ENCODE data around the gene ARHGEF11. TPM values are rescaled to one million over a fixed set of nuclear protein-coding genes. Genes with fewer than 3 reads are reported as not detected.

The ARHGEF11 gene
- total RNA-seq, 1 donor from 2014 or later: 29.1 TPM

DNA sequence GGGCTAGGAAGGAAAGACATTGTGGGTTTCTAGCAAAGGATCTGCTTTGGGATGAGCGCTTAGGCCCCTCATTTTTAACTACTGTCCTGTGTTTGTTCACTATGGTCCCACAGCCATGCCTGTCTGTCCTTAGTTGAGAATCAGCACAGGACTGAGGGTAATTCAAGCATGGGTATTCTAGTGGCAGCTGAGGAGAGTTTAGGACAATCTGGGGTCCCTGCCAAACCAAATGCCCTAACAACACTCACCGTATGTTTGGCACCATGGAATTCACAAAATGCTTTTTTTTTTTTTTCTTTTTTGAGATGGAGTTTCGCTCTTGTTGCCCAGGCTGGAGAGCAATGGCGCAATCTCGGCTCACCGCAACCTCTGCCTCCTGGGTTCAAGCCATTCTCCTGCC is 10.4 kb downstream of the ARHGEF11 start:
- Histone ChIP-seq H3K4me3 (no peak overlapping the region), H3K36me3 (peaks cover 7% of the 10 kb centered on the region), H3K27ac (replicated peaks) (no peak overlapping the region), H3K4me1 (peaks cover 51% of the 10 kb centered on the region), H3K9me3 (replicated peaks) (no peaks in the 10 kb centered on the region), H3K27me3 (ENCODE audit: low read depth) (no peaks in the 10 kb centered on the region)
- TF ChIP-seq, protein P1, sequence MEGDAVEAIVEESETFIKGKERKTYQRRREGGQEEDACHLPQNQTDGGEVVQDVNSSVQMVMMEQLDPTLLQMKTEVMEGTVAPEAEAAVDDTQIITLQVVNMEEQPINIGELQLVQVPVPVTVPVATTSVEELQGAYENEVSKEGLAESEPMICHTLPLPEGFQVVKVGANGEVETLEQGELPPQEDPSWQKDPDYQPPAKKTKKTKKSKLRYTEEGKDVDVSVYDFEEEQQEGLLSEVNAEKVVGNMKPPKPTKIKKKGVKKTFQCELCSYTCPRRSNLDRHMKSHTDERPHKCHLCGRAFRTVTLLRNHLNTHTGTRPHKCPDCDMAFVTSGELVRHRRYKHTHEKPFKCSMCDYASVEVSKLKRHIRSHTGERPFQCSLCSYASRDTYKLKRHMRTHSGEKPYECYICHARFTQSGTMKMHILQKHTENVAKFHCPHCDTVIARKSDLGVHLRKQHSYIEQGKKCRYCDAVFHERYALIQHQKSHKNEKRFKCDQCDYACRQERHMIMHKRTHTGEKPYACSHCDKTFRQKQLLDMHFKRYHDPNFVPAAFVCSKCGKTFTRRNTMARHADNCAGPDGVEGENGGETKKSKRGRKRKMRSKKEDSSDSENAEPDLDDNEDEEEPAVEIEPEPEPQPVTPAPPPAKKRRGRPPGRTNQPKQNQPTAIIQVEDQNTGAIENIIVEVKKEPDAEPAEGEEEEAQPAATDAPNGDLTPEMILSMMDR (IDR thresholded peaks at IDR 0.05; ENCODE audit: borderline replicate concordance): no peak
- intact Hi-C loops (cut with micrococcal nuclease): no loop called here
- DNase-seq: no peak

DNA sequence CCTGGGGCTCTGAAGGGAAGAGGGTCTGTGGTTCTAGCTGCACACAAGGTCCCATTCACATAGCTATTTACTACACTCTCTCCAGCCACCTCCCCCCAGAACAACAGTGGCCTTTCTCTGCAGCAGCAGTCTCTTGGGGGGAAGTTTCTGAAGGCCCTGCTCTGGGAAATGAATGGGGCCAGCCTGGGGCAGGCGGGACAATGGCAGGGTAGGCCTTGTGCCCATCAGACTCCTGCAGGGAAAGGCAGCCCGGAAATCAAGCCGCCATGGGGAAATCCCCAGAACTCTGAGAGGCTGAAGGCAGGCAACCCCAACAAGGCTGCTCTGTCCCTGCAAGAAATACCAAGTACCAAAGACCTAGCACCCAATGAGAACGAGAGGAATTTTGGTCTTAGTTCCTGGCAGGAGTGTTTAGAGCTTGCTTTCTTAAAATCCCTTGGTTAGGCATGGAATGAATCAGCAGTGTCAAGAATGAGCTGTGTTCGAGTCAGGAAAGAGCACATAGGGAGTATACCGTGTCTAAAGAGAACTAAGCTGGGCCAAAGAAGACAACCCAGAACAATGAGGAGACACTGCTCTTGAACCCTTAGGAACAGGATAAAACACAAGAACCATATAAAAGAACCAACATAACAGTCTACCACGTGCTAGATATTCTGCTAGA is 11.3 kb downstream of the ARHGEF11 start:
- Histone ChIP-seq H3K27me3 (ENCODE audit: low read depth) (no peaks in the 10 kb centered on the region), H3K9me3 (replicated peaks) (no peaks in the 10 kb centered on the region), H3K27ac (replicated peaks) (no peak overlapping the region), H3K4me1 (peaks cover 46% of the 10 kb centered on the region), H3K4me3 (no peak overlapping the region), H3K36me3 (peaks cover 7% of the 10 kb centered on the region)
- TF ChIP-seq, protein P1 (IDR thresholded peaks at IDR 0.05; ENCODE audit: borderline replicate concordance): no peak
- DNase-seq: no peak
- intact Hi-C loops (cut with micrococcal nuclease): no loop called here

DNA sequence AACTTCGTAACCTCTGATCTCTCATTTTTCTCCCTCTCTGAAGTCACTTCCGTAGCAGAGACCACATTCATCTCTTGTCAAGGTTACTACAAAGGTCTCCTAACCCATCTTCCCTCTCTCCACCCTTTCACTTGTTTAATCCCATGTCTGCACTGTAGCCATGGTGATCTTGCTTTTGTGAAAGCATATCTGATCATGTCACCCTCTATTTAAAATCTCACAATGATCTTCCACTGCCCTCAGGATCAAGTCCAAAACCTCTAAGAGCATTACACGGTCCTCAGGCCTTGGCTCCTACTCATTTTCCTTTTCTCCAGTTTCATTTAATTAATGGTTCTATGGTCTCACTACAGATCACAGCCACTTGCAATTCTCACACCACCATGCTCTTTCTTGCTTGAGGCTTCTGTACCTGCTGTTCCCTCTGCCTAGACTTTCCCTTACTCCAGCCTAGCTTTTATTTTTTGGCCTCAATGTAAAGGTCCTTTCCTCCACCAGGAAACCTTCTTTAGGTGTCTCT is 12.1 kb downstream of the ARHGEF11 start:
- Histone ChIP-seq H3K27ac (replicated peaks) (no peak overlapping the region), H3K9me3 (replicated peaks) (no peaks in the 10 kb centered on the region), H3K27me3 (ENCODE audit: low read depth) (no peaks in the 10 kb centered on the region), H3K36me3 (peaks cover 7% of the 10 kb centered on the region), H3K4me1 (peaks cover 42% of the 10 kb centered on the region), H3K4me3 (no peak overlapping the region)
- intact Hi-C loops (cut with micrococcal nuclease): no loop called here
- TF ChIP-seq, protein P1 (IDR thresholded peaks at IDR 0.05; ENCODE audit: borderline replicate concordance): no peak
- no peak for DNase-seq

DNA sequence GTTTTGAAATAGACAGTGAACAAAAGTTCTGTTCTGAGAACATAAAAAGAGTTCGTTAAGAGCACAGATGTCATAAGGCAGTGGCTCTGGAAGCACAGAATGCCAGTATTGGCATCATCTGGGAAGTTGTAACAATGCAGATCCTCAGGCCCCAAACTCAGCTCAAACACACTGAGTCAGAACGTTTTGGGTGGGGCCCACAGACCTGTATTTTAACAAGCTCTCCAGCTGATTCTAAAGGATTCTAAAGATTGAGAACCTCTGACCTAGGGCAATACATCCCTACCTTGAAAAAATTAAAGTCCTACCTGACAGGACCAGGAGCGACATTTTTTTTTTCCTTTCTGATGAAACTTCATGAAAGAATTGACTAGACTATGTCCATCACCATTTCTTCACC is 13.2 kb downstream of the ARHGEF11 start:
- Histone ChIP-seq H3K27ac (replicated peaks) (no peak overlapping the region), H3K4me1 (peaks cover 33% of the 10 kb centered on the region), H3K4me3 (no peak overlapping the region), H3K36me3 (peaks cover 7% of the 10 kb centered on the region), H3K27me3 (ENCODE audit: low read depth) (no peaks in the 10 kb centered on the region), H3K9me3 (replicated peaks) (no peaks in the 10 kb centered on the region)
- intact Hi-C loops (cut with micrococcal nuclease): no loop called here
- TF ChIP-seq, protein P1 (IDR thresholded peaks at IDR 0.05; ENCODE audit: borderline replicate concordance): no peak
- no peak for DNase-seq

DNA sequence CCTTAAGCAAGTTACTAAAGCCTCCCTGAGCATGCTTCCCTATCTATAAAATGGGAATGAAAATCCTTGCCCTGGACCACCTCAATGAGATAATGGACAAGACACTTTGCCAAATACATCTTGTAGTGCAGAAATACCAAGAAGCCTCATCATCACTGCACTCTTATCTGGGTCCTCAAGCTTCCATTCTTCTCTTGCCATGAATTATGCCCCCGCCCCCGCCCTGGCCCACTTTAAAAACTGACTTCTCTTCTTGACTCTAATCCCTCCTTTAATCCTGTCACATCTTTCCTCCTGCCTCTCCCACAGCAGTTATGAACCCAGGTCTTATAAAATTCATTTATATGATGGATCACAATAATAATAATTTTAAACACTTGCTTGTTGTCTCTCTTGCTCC is 14.8 kb downstream of the ARHGEF11 start:
- intact Hi-C loops (cut with micrococcal nuclease): no loop called here
- Histone ChIP-seq H3K9me3 (replicated peaks) (no peaks in the 10 kb centered on the region), H3K27me3 (ENCODE audit: low read depth) (no peaks in the 10 kb centered on the region), H3K27ac (replicated peaks) (no peak overlapping the region), H3K36me3 (peaks cover 7% of the 10 kb centered on the region), H3K4me1 (peaks cover 45% of the 10 kb centered on the region), H3K4me3 (no peak overlapping the region)
- TF ChIP-seq, protein P1 (IDR thresholded peaks at IDR 0.05; ENCODE audit: borderline replicate concordance): no peak
- no peak for DNase-seq
